HL-60/S4 treated with retinoic acid at 250 ng/mL for 4 days and 3 days (cell line): ENCODE measurements around the gene OST4.

Experiments
- in situ Hi-C: fragments of 300-500 bp; cut with MboI; formaldehyde crosslinking; loops from 2 replicates; pipeline ENCODE4 v1.7.0; 2022; ENCODE audit warnings: low sequenced_read_pairs

OST4 gene

DNA sequence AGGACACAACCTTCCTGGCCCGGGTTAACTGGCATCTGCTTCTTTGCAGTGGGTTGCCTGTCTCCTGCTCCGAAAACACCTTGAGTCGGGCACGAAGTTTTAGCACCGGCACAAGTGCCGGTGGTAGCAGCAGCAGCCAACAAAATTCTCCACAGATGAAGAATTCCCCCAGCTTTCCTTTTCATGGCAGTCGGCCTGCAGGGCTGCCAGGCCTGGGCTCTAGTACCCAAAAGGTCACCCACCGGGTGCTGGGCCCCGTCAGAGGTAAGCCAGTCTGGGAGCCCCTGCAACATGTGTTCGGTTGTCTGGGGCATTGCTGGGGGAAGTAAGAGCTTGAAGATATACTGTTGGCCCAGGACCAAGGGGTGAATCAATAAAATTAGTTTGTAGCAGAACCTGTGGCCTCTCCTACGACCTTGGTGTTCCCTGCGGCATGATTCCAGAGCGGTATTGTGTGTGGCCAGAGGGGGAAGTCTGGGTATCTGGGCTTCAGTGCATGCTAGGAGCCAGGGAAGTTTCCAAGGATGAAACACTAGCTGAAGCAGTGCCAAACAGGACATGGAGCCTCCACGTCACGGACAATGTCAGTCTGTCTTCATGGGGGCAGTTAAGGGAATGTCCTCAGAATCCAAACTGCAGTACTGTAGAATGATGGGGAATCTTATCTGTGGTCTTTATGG, 12.2 kb downstream of the OST4 start:
- in situ Hi-C loops: no loop called here

DNA sequence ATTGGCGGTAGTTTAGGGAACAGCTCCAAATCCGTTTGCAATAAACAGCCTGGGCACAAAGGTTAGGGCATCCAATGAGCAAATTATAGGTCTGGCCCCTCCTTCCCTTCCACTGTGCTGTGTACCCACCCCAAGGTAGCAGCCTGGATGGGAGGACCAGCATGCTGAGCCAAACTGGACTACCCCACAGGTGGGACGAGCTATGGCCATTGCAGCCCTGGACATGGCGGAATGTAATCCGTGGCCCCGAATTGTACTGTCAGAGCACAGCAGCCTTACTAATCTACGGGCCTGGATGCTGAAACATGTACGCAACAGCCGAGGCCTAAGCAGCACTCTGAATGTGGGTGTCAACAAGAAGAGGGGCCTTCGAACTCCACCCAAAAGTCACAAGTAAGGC, 13.2 kb downstream of the OST4 start:
- in situ Hi-C loops: no loop called here

DNA sequence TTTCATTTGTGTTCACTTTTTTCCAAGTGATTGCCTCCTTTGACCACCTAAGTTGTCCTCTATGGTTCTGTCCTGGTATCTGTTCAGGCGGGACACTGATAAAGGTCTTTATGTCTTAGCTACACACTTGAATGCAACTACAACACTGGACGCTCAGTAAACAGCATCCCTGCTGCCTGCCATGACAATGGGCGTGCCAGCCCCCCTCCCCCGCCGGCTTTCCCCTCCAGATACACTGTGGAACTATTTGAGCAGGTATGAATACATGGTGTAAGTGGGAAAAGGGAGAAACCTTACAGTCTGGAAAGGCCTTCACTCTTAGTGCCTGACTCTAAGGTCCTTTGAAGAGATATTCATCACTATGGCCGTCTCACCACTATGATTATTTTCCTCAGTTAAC, 14.3 kb downstream of the OST4 start:
- in situ Hi-C loops: no loop called here

DNA sequence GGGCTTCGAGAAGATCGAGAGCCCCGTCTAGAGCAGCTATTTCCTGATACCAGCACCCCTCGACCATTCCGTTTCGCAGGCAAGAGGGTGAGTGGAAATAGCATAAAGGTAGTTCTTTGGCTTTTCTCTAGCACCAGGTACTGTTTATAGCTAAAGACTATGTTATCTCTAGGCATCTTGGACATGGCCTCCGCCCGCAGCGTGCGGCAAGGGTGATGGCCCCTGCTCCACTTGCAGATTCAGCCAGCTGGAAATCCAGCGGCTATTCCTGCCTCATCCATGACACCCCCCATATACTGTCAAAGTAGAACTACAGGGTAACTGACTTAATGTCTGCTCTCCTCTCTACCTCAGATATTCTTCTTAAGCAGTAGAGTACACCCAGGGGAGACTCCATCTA, 16.7 kb downstream of the OST4 start:
- in situ Hi-C loops: no loop called here

DNA sequence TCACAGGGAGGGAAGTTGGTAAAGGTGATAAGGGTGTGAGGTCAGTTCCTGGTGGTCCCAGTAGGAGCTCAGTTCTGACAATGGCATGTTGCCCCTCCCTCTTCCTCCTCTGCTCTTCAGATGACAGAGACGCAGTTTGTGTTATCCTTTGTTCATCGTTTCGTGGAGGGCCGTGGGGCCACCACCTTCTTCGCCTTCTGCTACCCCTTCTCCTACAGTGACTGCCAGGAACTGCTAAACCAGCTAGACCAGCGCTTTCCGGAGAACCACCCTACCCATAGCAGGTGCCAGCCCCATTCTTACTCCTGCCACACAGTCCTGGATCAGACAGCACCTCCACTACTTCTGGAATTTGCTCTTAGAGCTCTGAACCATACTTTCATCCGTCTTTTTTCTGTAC, 17.7 kb downstream of the OST4 start:
- in situ Hi-C loops: no loop called here

DNA sequence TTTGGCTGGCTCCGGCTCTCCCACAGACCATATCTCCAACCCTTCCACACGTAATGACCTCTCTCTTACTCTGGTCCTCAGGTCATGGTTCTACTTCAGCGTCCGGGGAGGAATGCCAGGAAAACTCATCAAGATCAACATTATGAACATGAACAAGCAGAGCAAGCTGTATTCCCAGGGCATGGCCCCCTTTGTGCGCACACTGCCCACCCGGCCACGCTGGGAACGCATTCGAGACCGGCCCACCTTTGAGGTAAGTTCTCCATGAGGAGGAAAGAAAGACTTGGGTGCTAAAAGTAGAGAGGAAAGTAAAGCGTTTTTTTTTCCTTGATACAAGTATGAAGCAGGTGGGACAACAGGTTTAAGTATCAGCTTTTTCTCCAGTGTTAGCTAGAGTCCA, 18.1 kb downstream of the OST4 start:
- in situ Hi-C loops: no loop called here

DNA sequence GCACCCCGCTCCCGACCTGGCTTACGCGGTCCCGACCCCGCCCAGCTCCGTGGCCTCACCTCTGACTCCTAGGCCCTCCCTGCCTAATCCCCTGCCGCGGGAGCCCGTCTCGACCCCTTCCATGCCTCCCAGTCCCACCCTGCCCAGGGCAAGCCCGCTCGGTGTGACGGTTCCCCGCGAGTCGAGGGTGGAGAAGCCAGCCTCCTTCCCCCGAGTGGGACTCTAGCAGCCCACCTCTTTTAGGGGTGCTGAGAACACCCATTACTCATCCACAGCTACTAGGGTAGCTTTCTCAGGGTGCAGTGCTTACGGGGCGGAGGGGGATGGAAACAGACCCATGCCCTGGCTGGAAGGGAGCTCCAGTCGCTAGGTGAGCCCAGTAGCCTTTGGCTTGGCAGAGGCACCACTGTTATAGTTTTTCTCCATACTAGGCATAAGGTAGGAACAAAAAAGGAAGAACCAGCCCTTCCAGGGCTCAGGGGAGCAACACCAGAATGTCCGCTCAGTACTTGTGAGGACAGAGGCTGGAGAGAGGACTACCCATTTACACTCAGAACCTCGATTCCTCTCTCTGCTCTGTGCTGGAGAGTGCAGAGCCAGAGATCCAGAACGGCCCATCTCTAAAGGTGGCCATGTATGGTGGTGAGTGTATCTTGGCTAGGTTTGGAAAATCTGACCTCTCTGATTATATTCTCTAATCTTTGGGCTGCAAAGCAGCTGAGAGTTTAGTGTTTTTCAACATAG, 19.4 kb downstream of the OST4 start:
- in situ Hi-C loops: no loop called here

DNA sequence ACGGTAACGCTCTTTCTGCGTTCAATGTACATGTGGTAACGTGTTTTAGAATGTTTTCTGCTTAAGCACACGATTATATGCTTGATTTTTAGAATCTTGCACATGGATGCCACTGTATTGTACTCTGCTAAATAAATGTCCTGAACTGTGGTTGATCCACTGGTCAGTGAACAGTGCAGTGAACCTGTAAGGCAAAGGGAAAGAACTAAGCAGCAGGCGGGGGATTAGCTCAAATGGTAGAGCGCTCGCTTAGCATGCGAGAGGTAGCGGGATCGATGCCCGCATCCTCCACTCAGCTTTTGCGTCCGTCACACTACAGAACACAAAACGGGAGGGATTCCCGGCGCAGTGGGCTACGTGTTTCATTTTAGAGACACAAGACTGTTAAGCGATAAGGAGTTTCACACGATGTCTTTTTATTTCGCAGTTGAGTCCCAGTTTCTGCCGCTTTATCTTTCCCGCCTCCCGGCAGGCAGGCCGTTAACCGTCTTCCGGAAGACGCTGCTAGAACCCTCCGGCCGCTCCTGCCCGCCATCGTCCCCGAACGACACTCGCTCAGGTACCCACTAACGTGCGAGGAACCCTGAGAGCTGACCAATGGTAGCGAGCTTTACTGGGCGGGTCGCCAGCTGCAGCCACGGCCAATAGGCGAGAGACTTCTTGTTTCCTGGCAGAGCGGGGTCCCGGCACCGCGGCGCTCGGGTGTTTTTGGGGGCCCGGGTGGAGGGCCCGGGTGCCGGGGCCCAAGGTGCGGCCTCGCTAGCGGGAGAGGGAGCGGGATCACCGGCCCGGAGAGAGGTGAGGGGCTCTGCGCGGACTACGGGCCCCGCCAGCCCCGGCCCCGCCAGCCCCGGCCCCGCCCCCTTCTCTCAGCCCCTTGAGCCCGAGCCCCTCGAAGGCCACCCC, 20.2 kb downstream of the OST4 start, which contains the start of gene AGBL5:
TSS of gene AGBL5 (plus strand) at position 673 of the 906 bp plus-strand sequence. CDS start 1,291 bp downstream, outside the sequence.
- in situ Hi-C loops: no loop called here

DNA sequence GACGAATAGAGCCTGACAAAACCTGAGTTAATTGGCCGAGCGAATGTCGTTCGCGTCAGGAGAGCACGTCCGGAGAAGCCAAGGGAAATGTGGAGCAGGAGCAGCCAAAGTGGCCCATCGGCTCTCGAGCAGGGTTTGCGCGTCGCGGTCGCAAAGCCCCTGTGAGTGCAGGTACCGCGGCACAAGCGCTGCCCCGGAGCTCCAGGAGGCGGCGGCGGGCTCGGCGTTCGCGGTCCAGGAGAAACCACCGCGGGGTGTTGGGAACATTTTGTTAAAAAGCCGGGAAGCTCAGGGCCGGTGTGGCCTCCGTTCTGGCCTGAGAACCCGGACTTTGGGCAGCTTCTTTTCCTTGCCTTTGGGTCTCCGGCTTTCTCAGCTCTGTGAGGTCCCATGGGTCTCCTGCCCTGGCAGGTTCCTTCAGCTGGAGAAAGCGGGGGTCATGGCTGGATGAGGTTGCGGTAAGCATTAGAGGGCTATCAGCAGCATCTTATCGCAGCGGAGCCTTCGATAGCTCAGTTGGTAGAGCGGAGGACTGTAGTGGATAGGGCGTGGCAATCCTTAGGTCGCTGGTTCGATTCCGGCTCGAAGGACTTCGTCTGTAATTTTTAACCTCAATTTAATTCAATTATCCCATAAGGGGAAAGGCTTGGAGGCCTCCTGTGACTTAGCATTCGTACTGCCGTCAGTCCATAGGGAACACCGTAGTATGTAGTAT, 21.0 kb downstream of the OST4 start:
- in situ Hi-C loops: no loop called here

DNA sequence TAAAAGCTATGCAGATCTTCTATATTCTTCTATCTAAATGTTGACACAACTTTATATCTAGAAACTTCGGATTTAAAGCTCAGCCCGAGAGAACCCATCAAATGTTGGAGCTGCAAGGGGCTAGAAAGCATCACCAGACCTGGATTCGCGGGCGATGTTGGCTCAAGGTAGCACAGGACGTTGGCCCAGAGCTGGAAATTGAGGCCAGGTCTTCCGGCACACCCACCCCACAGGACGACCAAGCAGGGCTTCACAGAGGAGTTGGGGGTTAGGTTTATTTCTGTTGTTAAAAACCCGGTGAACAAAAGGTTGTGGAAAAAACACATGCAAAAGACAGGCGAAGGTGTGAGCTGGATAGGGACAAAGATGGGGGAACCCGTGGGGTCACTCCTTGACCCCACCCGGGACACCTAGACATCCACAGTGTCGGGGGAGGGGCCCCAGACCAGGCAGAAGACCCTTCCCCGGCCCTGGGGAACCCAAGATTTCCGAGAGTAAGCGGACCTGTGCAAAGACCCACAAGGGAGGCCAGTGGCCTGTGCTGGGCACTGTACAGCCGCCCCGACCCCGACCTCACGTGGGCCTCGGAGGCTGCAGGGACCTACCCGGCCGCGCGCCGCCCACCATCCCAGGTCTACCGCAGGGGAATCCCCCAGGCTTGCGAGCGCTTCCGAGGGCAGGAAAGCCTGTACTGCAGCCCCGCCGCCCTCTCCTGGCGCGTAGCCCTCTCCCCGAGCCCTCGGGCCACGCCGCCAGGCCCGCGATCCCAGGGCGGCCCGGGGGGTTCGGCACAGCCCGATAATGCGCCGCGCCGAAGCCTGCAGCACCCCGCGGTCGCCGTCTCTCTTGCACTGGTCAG, 21.8 kb downstream of the OST4 start:
- in situ Hi-C loops: no loop called here

DNA sequence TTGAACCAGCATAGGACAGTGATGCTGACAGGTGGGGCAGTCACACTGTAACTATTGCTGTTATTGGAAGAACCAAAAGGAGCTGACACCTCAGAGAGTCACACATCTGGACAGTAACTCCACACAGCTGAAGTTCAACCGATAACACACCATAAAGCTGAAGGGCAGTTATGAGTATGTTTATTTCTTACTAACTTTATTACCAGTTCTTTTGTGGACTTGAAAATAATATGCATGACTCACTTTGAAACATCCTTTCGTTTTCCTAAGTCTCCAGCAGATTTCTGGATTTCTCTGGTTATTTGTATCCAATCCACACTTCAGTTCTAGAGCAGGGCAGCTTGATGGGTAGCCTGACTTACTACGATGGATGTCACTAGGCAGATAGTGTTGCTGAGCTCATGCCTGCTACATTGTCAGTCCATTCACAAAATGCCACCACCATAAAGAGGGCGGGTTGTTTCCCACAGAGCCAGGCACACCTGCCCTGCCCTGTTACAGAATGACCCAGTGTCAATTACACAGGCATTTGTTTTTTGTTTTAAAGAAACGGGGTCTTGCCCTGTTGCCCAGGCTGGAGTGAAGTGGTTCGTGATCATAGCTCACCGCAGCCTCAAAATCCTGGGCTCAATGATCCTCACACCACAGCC, 28.3 kb downstream of the OST4 start:
- in situ Hi-C loops: no loop called here

DNA sequence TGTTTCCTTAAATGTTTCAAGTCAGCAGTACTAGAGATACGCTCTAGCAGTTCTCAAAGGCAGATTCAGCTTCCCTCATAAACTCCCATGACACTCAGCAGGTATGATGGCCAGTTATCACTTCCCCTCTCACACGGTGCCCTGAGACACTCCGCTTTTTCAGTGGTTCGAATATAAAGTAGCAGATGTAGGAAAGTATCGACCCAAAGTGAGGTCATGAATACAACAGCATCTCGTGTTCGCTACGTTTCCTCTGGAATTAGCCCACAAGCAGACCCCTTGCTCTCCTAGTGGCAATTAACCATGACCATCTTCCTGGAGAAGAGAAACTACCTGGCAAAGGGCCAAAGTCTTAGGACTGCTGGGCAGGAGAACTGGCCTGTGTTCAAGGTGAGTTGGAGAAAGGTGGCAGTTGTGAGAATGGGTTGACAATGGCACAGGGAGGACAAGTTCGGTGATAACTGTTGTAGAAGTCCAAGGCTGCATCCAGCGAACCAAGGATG, 29.2 kb downstream of the OST4 start:
- in situ Hi-C loops: no loop called here

DNA sequence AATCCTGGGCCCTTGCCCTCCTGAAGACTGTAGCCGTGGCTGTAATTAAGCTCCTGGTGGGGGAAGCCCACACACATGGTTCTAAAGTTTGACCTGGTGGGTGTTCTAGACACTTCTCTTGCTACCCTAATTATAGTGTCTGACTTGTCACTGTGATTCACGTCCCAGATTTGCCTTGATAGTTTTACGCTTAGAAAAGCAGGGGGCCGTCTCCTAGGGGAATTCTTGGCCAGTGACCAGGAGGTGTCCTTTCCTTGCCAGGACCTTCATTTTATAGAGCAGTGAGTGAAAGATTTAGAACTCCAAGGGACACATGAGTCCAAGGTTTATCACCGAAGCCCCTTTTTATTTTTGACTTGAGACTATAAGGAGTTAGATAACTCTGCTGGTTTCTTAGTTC, 29.7 kb downstream of the OST4 start:
- in situ Hi-C loops: no loop called here

DNA sequence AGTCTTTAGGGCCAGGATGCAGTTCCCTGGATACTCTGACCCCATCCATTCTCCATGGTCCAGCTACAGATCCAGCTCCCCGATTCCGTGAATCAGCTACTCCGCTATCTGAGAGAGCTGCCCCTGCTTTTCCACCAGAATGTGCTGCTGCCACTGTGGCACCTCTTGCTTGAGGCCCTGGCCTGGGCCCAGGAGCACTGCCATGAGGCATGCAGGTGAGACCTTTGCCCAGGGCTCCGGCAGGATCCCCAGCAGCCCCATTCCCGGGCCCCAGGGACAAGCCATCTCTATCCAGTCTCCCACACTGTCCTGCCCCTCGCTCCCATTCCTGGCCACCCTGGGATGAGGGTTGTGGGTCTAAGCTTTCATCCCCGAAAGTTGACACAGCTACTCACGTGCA, 31.2 kb downstream of the OST4 start:
- in situ Hi-C loops: no loop called here

DNA sequence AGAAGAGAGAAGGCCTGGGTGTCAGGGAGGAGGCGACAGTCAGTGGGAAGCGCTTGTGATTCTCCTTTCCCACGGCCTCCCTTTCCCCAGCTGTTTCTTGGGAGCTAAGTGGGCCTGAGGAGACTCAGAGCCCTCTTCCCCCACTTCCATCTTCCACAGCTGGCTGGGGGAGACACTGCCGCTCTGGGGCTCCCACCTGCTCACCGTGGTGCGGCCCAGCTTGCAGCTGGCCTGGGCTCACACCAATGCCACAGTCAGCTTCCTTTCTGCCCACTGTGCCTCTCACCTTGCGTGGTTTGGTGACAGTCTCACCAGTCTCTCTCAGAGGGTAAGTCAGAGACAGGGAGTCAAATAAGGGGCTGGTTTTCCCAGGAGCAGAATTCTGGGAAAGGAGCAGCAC, 31.6 kb downstream of the OST4 start:
- in situ Hi-C loops: no loop called here

DNA sequence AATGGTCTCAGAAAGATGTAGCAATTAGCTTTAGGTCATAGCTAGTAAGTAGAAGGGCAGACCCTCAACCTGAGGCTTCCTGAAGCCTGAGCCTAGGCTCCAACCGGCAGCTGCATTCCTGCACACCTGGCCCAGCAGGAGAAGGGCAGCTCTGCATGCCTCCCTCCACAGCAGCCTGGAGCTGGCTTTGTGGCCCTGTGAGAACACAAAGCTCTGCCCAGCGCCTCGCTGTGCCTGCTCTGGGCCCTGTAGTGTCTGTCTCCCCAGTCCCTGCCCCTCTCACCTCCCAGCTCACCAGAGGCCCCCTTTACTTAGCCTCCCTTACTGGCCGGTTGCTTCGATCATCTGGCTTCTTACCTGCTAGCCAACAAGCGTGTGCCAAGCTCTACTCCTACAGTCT, 32.0 kb downstream of the OST4 start:
- in situ Hi-C loops: no loop called here

DNA sequence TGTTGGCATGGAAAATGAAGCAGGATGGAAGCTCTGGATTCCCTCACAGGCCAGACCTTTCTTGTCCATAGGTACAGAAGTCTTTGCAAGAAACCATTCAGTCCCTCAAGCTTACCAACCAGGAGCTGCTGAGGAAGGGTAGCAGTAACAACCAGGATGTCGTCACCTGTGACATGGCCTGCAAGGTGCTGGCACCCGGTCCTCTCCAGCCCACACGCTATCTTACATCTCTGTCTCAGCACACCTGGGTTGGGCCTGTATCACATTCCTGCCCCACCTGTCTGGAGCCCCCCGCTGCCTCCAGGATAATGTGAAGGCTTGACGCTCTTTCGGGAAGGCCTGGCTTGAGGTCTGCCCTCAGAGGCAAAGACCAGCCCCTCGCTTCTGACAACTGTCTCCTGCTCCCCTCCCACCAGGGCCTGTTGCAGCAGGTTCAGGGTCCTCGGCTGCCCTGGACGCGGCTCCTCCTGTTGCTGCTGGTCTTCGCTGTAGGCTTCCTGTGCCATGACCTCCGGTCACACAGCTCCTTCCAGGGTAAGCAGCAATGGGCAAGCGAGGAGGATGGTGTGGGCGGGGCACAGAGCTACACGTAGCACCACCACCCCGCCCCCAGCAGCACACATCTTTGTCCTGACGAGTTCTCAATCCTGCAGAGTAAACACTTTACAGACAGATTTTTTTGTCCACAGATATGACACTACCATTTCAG, 32.7 kb downstream of the OST4 start:
- in situ Hi-C loops: no loop called here

DNA sequence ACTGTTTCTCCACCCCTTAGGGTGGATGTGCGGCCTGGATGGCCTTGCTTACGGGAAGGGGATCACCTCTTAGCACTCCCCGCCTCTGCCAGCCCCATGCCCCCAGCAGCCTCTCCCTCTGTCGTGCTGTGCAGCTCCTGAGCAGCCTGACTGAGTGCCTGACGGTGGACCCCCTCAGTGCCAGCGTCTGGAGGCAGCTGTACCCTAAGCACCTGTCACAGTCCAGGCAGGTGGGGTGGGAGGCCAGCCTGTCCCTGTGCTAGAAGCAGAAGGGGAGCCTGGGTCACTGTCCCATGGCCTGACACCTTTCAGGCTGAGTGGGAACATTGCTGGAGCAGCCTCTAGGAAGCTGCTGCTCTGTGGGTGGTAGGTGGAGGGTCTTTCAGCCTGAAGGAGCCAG, 33.4 kb downstream of the OST4 start:
- in situ Hi-C loops: no loop called here
